Putamen (tissue), 1 donor: ENCODE results near the gene IQSEC3.
"Not testable (repeated sequence)": the region's sequence is repeated elsewhere in the genome, so short reads cannot be mapped to it uniquely, and the experiment has no call there.

ENCODE experiments used
- DNase-seq: peaks from one replicate; pipeline ENCODE4 v3.0.0-alpha.2; 2016; ENCODE audit warnings: low spot score

Gene IQSEC3

GRCh38 chr12:111699-112493, 45.3 kb downstream of the IQSEC3 start:
- no peak for DNase-seq

GRCh38 chr12:113347-113746, 46.8 kb downstream of the IQSEC3 start:
- DNase-seq = no peak

GRCh38 chr12:114626-115211, 48.2 kb downstream of the IQSEC3 start:
- no peak for DNase-seq

- DNase-seq = no peak
These were observed 49.0 kb downstream of the IQSEC3 start for GRCh38 chr12:115518-115917.

- DNase-seq = no peak
These were observed 49.7 kb downstream of the IQSEC3 start for GRCh38 chr12:115960-116915.

- no peak for DNase-seq
These were observed 50.7 kb downstream of the IQSEC3 start for GRCh38 chr12:117311-117710.

- DNase-seq = no peak
These were observed 51.3 kb downstream of the IQSEC3 start for GRCh38 chr12:117816-118345.

- DNase-seq = no peak
These were observed 52.0 kb downstream of the IQSEC3 start for GRCh38 chr12:118591-118990.

- DNase-seq = no peak
These were observed 54.4 kb downstream of the IQSEC3 start for GRCh38 chr12:120951-121350.

- DNase-seq = no peak
These were observed 55.1 kb downstream of the IQSEC3 start for GRCh38 chr12:121647-122046.

- no peak for DNase-seq
These were observed 58.5 kb downstream of the IQSEC3 start for GRCh38 chr12:125075-125474.

GRCh38 chr12:125566-125965, 59.0 kb downstream of the IQSEC3 start:
- no peak for DNase-seq

- no peak for DNase-seq
These were observed 61.5 kb downstream of the IQSEC3 start for GRCh38 chr12:128079-128478.

- DNase-seq = no peak
These were observed 62.4 kb downstream of the IQSEC3 start for GRCh38 chr12:129001-129400.

- no peak for DNase-seq
These were observed 64.0 kb downstream of the IQSEC3 start for GRCh38 chr12:130519-130918.

GRCh38 chr12:131008-131407, 64.4 kb downstream of the IQSEC3 start:
- DNase-seq = no peak

GRCh38 chr12:131732-132495, 65.3 kb downstream of the IQSEC3 start:
- DNase-seq = no peak

GRCh38 chr12:133616-134232, 67.2 kb downstream of the IQSEC3 start:
- DNase-seq = not testable (repeated sequence)

- no peak for DNase-seq
These were observed 68.6 kb downstream of the IQSEC3 start for GRCh38 chr12:135138-135537.

GRCh38 chr12:138171-138897, 71.8 kb downstream of the IQSEC3 start:
- no peak for DNase-seq
